GM21360 (cell line): Measurements from ENCODE around the gene ZNF764.
"Not testable (repeated sequence)": the region's sequence is repeated elsewhere in the genome, so short reads cannot be mapped to it uniquely, and the experiment has no call there.

Experiments used
- ATAC-seq: cut with Tn5 transposase; IDR thresholded peaks from one replicate; pipeline ENCODE4 v1.9.1; 2021; ENCODE audit warnings: mild to moderate bottlenecking, moderate library complexity; ENCODE audit not compliant: unreplicated experiment

The ZNF764 gene

GRCh38 chr16:30528799-30529457 is 29.2 kb downstream of the ZNF764 start:
- no peak for ATAC-seq

DNA sequence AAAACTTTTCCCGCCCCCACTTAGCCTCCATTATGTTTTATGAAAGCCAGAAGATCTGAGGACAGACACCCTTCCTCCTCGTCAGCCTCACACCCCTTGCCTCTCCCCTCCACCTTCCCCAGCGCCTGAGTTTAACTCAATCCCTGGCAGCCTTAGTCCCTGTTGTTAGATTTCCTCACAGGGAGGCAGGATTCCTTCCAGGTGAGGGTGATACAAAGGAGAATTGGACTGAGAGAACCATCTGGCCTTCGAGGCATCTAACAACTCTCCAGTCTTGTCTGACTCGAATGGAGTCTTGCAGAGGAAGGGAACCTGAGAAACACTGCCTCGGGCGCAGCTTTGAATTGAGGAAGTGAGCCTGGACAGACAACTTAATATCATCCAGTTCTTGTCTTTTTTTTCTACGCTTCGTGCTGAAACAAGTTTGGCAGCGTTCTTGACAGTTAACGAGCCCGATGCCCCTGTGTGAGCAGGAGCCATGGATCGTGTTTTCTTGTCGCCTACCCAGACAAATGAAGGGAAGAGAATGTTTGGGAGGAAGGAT is 30.5 kb downstream of the ZNF764 start:
- no peak for ATAC-seq

GRCh38 chr16:30526823-30527634 is 31.1 kb downstream of the ZNF764 start:
- peak; percentile 72 for ATAC-seq

- peak; percentile 16 for ATAC-seq
These were observed 31.9 kb downstream of the ZNF764 start, which contains the start of gene ZNF768 for GRCh38 chr16:30526137-30526822. Gene ZNF768, minus strand, starts transcription at chr16:30526566. Its CDS starts 153 bp downstream, at chr16:30526413.

GRCh38 chr16:30525844-30526136 is 32.4 kb downstream of the ZNF764 start:
- ATAC-seq = no peak

- no peak for ATAC-seq
These were observed 33.3 kb downstream of the ZNF764 start for GRCh38 chr16:30524575-30525568.

GRCh38 chr16:30523768-30524574 is 34.2 kb downstream of the ZNF764 start:
- ATAC-seq = no peak

- not testable (repeated sequence) for ATAC-seq
These were observed 35.3 kb downstream of the ZNF764 start for GRCh38 chr16:30522702-30523463.

- ATAC-seq = no peak
These were observed 36.1 kb downstream of the ZNF764 start for GRCh38 chr16:30521873-30522641.

DNA sequence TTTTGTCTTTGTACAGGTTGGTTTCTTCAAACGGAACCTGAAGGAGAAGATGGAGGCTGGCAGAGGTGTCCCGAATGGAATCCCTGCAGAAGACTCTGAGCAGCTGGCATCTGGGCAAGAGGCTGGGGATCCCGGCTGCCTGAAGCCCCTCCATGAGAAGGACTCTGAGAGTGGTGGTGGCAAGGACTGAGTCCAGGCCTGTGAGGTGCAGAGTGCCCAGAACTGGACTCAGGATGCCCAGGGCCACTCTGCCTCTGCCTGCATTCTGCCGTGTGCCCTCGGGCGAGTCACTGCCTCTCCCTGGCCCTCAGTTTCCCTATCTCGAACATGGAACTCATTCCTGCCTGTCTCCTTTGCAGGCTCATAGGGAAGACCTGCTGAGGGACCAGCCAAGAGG is 36.7 kb downstream of the ZNF764 start:
- no peak for ATAC-seq

- no peak for ATAC-seq
These were observed 38.8 kb downstream of the ZNF764 start for GRCh38 chr16:30519120-30520049.

- ATAC-seq = no peak
These were observed 39.6 kb downstream of the ZNF764 start for GRCh38 chr16:30518552-30518951.

DNA sequence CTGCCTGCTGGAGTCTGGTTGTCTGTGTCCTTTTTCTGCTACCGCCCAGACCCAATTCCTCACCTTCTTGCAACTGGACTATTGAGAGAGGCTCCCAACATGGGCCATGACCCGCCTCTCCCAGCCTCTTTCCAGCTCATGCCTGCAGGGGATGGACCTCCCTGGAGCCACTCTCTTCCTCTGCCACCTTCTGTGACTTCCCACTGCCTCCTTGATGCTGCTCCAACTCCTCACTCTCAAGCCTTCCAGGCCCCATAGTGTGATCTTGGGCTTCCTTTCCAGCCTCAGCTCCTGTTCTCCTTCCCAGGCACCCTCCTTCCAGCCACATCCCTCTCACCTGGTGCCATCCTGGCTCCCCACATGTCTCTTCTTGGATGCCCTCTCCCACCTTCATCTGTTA is 42.9 kb downstream of the ZNF764 start:
- ATAC-seq = no peak

DNA sequence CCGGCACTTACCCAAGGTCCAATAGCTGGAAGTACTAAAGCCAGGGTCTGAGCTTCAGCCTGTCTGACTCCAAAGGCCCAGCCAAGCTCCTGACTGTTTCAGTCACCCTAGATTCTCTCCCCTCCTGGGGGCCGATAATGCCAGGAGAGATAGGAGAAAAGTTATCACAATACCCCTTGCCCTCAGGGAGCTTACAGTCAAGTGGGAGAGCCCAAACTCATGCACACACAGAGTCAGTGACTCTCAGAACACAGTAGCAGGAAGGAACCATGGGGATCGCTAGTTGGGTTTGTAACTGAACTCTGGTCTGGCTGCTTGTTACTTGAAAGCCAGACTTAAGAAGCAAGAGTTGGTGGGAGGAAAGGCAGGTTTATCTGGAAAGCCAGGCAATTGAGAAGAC is 46.7 kb downstream of the ZNF764 start:
- no peak for ATAC-seq

DNA sequence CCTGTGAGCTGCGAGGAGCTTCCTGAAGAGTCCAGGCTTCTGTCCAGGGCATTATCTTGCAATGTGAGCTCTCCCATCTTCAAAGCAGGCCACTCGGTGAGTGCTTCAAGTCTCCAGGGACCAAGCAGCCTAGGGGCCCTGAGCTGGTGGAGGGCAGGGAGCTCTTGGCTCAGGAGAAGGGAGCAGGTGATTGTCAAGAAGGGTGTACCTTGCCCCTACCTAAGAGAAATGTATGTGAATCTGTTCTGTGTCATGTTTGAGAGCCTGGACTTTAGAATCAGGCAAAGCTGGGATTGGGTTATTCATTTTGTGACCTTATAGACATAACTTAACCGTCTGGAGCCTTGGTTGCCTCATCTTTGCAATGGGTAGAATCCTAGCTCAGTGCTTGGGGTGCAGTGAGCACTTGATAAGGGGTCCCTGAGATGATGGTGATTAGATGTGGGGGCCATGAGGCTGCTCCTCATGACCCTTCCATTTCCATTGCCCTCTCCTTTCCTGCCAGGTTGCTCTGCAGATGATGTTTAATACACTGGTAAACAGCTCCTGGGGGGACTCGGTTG is 47.7 kb downstream of the ZNF764 start:
- ATAC-seq = no peak

DNA sequence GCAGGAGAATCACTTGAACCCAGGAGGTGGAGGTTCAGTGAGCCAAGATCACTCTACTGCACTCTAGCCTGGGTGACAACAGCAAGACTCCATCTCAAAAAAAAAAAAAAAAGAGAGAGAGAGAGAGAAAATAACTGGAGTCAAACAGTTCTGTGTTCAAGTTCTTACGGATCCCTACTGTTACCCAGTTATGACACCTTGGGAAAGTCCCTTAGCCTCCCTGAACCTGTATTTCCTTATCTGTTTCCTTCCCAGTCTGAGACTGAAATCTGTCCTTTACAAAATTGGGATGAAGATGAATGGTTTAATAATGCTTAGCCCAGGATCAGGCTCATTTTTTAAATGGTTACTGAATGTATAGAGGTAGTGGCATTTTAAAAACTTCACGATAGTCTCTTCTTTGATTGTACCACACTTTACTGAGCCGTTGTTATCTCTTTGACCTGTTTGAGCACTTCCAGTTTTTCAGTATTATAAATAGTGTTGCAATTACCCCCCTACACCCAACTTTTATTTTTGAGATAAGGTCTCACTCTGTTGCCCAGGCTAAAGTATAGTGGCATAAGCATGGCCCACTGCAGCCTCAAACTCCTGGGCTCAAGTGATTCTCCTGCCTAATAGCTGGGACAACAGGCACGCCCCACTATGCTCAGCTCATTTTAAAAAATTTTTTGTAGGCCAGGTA is 49.0 kb downstream of the ZNF764 start:
- no peak for ATAC-seq
